ENCODE results near the gene SYTL3. TPM values are rescaled to one million over a fixed set of nuclear protein-coding genes. Genes with fewer than 3 reads are reported as not detected.

Gene SYTL3
- total and polyA plus RNA-seq, 2 experiments from 2014 or later, result 0.07 TPM; not detected in 1

- H3K36me3 Mint-ChIP-seq (ENCODE audit: low read depth), result no peaks in the 10 kb centered on the region
- H3K4me3 Mint-ChIP-seq, result no peak overlapping the region
- H3K4me3 ChIP-seq, result no peak overlapping the region
- H3K27me3 Mint-ChIP-seq (ENCODE audit: insufficient read depth, low read depth, poor library complexity), result peaks cover 4% of the 10 kb centered on the region
- no peak for ATAC-seq
- no peaks in the 10 kb centered on the region for H3K27me3 ChIP-seq (ENCODE audit: insufficient read depth)
- H3K9me2 ChIP-seq (ENCODE audit: insufficient read depth), result no peaks in the 10 kb centered on the region
- no peaks in the 10 kb centered on the region for H3K79me2 ChIP-seq (replicated peaks; ENCODE audit: insufficient read depth)
- H3K4me1 ChIP-seq (ENCODE audit: insufficient read depth), result no peaks in the 10 kb centered on the region
- H3K36me3 ChIP-seq (ENCODE audit: insufficient read depth), result no peaks in the 10 kb centered on the region
- no peak overlapping the region for H3K27ac ChIP-seq (ENCODE audit: low read depth)
- no peak overlapping the region for H2AFZ ChIP-seq
- H3K27ac Mint-ChIP-seq, result no peak overlapping the region
- no peaks in the 10 kb centered on the region for H3F3A ChIP-seq (replicated peaks; ENCODE audit: low read depth)
- no peak for TF ChIP-seq EZH2 (IDR thresholded peaks at IDR 0.05; ENCODE audit: low read depth, unreplicated experiment)
- TF ChIP-seq EZH2phosphoT487 (IDR thresholded peaks at IDR 0.05; ENCODE audit: unreplicated experiment), result no peak
- no peak for TF ChIP-seq ZNF114 (CRISPR knock-in tag; IDR thresholded peaks at IDR 0.05)
- TF ChIP-seq JUNB (IDR thresholded peaks at IDR 0.05; ENCODE audit: unreplicated experiment), result no peak
- no peak for TF ChIP-seq POLR2AphosphoS5 (IDR thresholded peaks at IDR 0.05; ENCODE audit: low read depth)
- no peak for TF ChIP-seq REST (IDR thresholded peaks at IDR 0.05; ENCODE audit: unreplicated experiment)
- TF ChIP-seq ZNF331 (CRISPR knock-in tag; IDR thresholded peaks at IDR 0.05; ENCODE audit: low read depth), result no peak
- no peak for TF ChIP-seq STAT1 (IDR thresholded peaks at IDR 0.05; ENCODE audit: unreplicated experiment)
- no peak for TF ChIP-seq CTCF (conservative IDR thresholded peaks at IDR 0.05; ENCODE audit: low read depth in 2 of 2)
- TF ChIP-seq NANOG (IDR thresholded peaks at IDR 0.05; ENCODE audit: borderline replicate concordance), result no peak
- DNase-seq (ENCODE audit: low spot score), result no peak
- H3K4me2 ChIP-seq, result no peak overlapping the region
- H3K4me1 Mint-ChIP-seq, result no peaks in the 10 kb centered on the region
- no peaks in the 10 kb centered on the region for H4K20me1 ChIP-seq (replicated peaks; ENCODE audit: insufficient read depth)
- H3K9me3 Mint-ChIP-seq, result peaks cover 4% of the 10 kb centered on the region; the same call in 2 of the 3 replicates
Measured at GRCh38 chr6:158697811-158698210, 48.0 kb downstream of the SYTL3 start.

GRCh38 chr6:158698931-158699330 lies 49.1 kb downstream of the SYTL3 start:
- no peaks in the 10 kb centered on the region for H3K36me3 Mint-ChIP-seq (ENCODE audit: low read depth)
- peaks cover 4% of the 10 kb centered on the region; the same call in 2 of the 3 replicates for H3K9me3 Mint-ChIP-seq
- Histone ChIP-seq H3K4me3 (no peak overlapping the region), H3K27me3 (ENCODE audit: insufficient read depth) (no peaks in the 10 kb centered on the region), H3K4me2 (no peak overlapping the region), H4K20me1 (replicated peaks; ENCODE audit: insufficient read depth) (no peaks in the 10 kb centered on the region), H3K36me3 (ENCODE audit: insufficient read depth) (no peaks in the 10 kb centered on the region), H3K79me2 (replicated peaks; ENCODE audit: insufficient read depth) (no peaks in the 10 kb centered on the region), H3K9me2 (ENCODE audit: insufficient read depth) (no peaks in the 10 kb centered on the region), H2AFZ (no peak overlapping the region), H3K27ac (ENCODE audit: low read depth) (no peak overlapping the region), H3F3A (replicated peaks; ENCODE audit: low read depth) (no peaks in the 10 kb centered on the region), H3K4me1 (ENCODE audit: insufficient read depth) (no peaks in the 10 kb centered on the region)
- no peak overlapping the region for H3K27ac Mint-ChIP-seq
- no peak for ATAC-seq
- no peaks in the 10 kb centered on the region for H3K4me1 Mint-ChIP-seq
- no peak for DNase-seq (ENCODE audit: low spot score)
- no peak overlapping the region for H3K4me3 Mint-ChIP-seq
- H3K27me3 Mint-ChIP-seq (ENCODE audit: insufficient read depth, low read depth, poor library complexity), result no peaks in the 10 kb centered on the region
- no peak for TF ChIP-seq EZH2phosphoT487 (IDR thresholded peaks at IDR 0.05; ENCODE audit: unreplicated experiment)
- TF ChIP-seq ZNF462 (CRISPR knock-in tag; IDR thresholded peaks at IDR 0.05), result no peak
- TF ChIP-seq ZNF114 (CRISPR knock-in tag; IDR thresholded peaks at IDR 0.05), result no peak
